Tongue (tissue), 2 donors: ENCODE data around the gene BAIAP2L2. TPM values are rescaled to one million over a fixed set of nuclear protein-coding genes. Genes with fewer than 3 reads are reported as not detected.
A peak's percentile ranks its signal among the peaks of the same experiment; 100 is the strongest.
"Not testable (repeated sequence)": the region's sequence is repeated elsewhere in the genome, so short reads cannot be mapped to it uniquely, and the experiment has no call there.

ENCODE experiments used
- DNase-seq: peaks from one replicate; pipeline ENCODE4 v3.0.0-alpha.2; 2015
- total RNA-seq: library from RNA; depleted of rRNA; stranded (reverse); fragments of >200 nt; gene quantifications from one replicate; pipeline ENCODE4 v1.2.3, GENCODE V29; 2014

BAIAP2L2 gene, protein sequence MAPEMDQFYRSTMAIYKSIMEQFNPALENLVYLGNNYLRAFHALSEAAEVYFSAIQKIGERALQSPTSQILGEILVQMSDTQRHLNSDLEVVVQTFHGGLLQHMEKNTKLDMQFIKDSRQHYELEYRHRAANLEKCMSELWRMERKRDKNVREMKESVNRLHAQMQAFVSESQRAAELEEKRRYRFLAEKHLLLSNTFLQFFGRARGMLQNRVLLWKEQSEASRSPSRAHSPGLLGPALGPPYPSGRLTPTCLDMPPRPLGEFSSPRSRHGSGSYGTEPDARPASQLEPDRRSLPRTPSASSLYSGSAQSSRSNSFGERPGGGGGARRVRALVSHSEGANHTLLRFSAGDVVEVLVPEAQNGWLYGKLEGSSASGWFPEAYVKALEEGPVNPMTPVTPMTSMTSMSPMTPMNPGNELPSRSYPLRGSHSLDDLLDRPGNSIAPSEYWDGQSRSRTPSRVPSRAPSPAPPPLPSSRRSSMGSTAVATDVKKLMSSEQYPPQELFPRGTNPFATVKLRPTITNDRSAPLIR
- not detected for total RNA-seq

DNA sequence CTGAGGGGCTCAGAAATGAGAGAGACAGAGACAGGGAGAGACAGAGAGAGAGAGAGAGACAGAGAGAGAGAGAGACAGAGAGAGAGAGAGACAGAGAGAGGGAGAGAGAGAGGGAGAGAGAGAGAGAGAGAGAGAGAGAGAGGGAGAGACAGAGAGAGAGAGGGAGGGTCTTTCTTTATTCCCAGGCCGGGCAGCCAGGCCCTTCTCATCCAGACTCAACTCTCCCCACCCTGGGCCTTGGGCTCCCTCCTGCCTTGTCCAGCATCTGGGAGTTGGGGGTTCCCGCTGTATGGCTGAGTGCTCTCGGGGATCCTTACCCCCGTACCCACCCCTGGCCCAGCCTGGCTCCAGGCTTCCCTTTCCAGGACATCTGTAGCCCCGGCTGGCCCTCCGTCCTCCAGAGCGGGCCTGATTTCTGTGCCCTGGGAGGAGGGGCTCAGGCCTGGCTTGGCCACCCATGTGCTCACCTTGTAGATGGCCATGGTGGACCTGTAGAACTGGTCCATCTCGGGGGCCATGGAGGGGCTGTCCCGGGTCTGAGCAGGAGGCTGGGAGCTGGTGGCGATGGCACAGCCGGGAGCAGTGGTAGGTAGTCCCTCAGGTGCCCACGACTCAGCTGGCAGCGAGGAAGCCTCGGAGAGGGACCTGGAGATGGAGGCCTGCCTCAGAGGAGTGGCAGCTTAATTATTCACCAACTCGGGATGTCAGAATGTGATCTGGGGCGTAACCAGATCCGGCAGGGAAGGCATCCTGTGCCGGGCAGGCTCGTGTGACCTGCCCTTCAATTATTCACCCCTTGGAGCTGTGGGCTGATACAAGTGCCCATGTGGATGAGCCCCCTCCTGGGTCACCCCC lies at the start of gene BAIAP2L2:
Gene BAIAP2L2, minus strand, starts transcription at position 677 of the 855 bp plus-strand sequence. Its CDS starts 159 bp downstream, at position 518.
- no peak for DNase-seq

DNA sequence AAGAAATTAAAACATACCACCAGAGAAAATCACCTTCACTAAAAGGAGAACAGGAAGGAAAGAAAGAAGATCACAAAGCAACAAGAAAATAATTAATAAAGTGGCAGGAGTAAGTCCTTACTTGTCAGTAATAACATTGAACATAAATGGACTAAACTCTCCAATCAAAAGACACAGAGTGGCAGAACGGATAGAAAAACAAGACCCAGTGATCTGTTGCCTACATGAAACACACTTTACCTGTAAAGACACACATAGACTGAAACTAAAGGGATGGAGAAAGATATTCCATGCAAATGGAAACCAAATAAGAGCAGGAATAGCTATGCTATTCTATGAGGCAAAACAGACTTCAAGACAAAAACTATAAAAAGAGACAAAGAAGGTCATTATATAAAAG lies 45.2 kb upstream of the BAIAP2L2 start:
- DNase-seq = no peak

DNA sequence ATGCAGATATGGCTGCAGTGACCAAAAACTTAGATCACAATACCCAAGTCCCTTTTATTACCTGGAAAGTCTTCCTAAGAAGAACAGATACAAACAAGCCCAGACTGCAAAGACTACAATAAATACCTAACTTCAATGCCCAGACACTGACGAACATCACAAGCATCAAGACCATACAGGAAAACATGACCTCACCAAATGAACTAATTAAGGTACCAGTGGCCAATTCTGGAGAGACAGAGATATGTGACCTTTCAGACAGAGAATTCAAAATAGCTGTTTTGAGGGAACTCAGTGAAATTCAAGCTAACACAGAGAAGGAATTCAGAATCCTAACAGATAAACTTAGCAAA lies 44.1 kb upstream of the BAIAP2L2 start:
- not testable (repeated sequence) for DNase-seq

DNA sequence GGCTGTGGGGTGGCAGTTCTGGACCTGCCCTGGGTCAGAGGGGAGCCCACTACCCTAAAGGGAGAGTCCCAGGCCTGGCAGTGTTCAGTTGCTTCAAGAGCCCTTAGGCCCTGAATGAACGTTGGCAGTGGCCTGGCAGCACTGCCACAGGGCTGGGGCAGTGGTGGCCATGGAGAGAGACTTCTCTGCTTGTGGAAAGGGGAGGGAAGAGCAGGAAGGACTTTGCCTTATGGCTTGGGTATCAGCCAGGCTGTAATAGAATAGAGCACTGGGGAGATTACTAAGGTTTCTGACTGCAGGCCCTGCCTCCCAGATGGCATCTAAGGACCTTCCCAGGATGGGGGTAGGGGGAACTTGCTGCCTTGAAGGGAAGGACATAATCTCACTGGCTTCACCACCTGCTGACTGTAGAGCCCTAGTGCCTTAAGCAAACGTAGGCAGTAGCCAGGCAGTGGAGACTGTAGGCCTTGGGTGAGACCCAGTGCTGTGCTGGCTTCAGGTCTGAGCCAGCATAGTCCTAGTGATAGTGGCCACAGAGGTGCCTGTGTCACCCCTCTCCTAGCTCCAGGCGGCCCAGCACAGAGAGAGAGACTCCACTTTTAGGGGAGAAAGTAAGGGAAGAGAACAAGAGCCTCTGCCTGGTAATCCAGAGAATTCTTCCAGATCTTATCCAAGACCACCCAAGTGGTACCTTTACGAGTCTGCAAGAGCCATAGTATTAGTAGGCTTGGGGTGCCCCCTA lies 43.5 kb upstream of the BAIAP2L2 start:
- peak; percentile 66 for DNase-seq

DNA sequence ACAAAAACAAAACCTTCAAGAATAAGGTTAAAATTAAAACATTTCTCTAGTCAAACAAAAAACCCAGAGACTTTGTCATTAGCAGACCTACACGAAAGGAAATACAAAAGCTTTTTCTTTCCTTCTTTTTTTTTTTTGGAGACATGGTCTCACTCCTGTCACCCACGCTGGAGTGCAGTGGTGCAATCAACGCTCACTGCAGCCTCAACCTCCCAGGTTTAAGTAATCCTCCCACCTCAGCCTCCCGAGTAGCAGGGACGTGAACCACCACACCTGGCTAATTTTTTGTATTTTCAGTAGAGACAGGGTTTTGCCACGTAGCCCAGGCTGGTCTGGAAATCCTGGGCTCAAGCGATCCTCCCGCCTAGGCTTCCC lies 40.6 kb upstream of the BAIAP2L2 start:
- DNase-seq = no peak

DNA sequence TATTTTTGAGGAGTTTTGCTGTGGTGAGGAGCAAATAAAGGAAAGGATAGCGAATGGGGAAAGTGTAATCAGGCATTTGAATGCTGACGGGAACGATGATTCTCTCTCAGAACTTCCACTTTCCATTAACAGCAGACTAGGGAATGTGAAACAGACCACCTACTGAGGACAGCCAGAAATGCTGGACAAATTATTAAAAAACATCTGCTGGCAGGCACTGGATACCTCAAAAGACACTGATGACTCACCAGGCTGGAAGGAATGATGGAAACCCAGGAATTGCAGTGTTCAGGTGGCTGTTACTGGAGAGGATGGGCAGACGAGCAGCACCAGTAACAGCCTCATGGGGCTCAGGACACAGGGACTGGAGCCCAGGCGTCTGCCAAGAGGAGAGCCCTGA lies 37.8 kb upstream of the BAIAP2L2 start:
- no peak for DNase-seq

DNA sequence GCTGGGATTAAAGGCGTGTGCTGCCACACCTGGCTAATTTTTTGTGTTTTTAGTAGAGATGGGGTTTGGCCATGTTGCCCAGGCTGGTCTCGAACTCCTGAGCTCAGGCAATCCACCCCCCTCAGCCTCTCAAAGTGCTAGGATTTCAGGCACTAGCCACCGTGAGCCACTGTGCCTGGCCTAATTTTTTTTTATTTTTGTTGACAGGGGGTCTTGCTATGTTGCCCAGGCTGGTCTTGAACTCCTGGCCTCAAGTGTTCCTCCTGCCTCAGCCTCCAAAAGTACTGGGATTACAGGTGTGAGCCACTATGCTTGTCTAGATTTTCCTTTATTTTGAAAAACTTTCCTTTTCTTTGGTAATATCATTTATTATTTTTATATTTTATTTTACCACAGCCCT lies 35.7 kb upstream of the BAIAP2L2 start:
- not testable (repeated sequence) for DNase-seq

DNA sequence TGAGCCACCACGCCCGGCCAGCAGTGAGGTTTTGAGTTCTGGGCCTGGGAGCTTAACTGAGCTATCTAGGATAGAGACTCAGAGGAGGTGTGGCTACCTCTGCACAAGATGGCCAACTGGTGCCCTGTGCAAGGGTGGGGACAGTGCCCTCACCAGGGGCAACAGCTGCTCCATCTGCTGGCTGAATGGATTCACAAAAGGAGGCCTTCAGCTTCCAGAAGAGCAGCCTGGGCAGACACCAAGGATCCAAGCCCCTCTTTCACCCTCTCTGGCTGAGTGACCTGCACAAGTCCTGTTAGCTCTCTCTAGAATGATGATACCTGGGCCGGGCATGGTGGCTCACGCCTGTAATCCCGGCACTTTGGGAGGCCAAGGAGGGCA lies 33.5 kb upstream of the BAIAP2L2 start:
- DNase-seq = no peak

DNA sequence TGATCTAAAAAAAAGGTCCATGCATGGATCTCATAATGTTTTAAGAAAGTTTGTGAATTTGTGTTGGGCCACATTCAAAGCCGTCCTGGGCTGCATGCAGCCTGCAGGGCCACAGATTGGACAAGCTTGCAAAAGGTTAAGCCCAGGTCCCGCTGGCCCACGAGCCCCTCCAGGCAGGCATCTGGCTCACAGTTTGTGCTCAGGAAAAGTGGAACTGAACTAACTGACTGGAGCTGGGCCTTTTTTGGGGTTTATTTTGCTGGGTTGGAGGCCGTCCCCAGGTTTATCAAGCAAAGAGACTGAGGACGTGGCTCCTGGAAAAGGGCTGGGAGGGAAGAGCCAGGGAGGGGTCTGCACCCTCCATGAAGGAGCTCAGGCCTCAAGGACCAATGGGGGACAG lies 32.1 kb upstream of the BAIAP2L2 start:
- no peak for DNase-seq

DNA sequence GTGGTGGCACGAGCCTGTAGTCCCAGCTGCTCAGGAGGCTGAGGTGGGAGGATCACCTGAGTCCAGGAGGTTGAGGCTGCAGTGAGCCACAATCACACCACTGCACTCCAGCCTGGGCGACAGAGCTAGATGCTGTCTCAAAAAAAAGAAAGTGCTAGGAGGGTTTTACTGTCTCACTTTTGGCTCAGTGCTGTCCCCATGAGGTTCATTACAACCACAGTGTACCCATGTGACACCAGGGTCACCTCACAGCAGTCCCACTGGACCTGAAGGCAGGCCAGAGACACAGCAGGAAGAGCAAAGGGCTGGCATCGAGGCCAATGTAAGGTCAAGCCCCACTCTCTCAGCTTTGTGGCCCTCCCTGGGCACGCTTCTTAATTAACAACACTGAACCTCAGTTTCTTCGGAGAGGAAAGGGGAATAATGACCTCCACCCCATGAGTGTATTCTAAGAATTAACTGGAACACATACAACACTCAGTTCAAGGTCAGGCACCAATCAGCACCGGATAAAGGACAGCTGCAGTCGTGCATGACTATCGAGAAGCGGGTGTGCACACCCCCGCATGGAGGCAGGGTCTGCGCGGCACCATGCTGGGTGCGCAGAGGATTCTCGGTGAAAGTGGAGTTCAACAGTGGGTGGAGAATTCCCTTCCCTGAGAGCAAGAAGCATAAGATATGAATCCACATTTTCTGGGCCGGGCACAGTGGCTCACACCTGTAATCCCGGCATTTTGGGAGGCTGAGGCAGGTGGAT lies 30.9 kb upstream of the BAIAP2L2 start:
- no peak for DNase-seq

DNA sequence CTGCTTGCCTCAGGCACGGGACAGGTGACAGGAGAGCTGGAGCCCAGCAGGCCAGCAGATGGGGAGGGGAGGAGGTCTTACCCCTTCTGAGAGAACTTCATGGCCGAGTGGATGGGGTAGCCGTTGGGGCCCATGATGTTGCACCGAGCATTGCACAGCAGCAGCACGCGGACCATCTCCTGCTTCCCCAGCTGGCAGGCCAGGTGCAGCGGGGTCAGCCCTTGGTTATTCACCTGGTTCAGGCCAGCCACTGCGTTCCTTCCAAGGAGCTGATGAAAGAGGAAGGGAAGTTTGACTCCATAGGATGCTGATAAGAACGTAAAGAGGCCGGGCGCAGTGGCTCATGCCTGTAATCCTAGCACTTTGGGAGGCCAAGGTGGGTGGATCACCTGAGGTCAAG lies 29.4 kb upstream of the BAIAP2L2 start:
- DNase-seq = no peak

DNA sequence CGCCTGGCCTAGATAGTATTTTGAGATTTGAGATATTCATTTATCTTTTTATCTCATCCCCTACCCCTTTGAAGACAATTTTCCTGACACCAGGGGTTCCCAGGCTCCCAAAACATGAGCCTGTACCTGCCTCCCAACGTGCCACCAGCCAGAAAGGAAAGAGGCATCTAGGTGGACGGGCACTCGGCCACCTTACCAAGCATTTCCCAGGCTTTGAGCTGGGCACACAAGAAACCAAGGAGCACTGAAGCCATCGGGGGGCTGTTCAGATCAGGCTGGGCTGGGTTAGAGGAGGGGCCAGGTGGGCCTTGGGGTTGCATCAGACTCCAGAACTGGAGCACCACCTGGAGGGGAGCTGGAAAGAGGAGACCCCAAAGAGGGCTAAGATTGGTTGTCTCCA lies 28.5 kb upstream of the BAIAP2L2 start:
- DNase-seq = no peak

DNA sequence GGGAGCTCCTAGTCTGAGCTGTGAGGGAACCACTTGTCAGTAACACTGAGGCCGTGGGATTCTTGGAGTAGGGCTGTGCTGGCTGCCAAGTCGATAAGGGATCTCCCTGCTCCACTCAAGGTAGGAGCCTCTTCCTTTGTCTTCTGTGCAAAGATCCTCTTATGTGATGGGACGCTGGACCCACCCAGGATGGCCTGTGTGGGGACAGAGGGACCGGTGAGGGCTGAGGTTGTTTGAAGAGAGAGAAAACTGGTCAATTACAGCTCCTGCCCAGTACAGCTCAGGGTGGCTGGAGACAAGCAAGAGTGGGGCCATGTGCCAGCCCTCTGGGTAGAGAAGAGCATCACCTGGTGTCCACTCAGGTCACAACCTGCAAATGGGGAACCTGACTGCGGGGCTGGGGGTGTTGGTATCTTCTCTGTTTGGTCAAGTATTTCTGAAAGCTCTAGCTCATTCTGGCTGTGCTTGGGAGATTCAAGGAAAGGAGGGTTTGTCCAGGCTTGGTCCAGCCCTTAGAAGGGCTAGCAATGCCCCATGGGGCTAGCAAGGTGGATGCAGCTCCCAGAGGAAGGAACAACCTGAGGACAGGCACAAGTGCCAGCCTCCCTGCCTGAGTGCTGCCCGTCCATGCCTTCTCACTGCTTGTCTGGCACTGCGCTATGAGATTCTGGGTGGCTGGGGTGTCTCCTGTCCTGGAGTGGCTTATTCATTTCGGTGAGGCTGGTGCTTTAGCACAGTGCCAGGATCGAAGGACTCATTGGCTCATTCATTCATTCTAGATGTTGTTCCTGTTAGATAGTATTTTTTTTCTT lies 27.6 kb upstream of the BAIAP2L2 start:
- no peak for DNase-seq

DNA sequence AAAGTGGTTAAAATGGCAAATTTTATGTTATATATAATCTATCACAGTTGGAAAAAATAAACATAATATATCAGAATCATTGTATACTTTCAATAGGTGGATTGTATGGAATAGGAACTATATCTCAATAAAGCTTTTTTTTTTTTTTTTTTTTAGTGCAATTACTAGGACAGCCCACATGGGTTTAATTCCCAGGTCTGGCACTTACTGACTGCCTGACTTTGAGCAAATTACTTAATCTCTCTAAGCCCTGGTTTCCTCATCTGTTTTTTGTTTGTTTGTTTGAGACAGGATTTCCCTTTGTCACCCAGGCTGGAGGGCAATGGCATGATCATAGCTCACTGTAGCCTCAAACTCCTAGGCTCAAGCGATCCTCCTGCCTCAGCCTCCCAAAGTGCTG lies 26.1 kb upstream of the BAIAP2L2 start:
- DNase-seq = no peak

DNA sequence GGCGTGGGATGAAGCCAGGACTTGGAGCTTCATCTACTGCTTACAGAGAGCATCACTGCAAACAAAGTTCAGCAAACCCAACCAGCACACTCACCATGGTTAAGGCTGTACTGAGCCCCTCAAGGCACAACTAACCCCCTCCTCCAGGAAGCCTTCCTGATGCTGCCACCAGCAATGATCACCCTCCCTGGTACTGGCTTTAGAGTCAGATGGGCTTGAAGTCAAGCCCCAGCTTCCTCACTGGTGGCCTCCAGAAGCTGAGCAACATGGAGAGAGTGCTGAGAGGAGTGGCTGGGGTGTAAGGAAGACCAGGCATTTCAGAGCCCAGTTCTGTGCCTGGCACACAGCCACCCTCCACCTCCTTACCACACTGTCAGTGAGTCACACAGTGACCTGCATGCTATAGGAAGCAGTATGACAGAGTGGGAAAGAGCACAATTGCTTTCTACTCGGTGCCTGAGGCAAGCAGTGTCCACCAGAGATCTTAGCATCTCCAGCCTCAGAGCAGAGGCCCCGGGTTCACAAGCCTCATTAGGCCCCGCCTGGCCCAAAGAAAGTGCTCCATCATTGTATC lies 24.7 kb upstream of the BAIAP2L2 start:
- no peak for DNase-seq

DNA sequence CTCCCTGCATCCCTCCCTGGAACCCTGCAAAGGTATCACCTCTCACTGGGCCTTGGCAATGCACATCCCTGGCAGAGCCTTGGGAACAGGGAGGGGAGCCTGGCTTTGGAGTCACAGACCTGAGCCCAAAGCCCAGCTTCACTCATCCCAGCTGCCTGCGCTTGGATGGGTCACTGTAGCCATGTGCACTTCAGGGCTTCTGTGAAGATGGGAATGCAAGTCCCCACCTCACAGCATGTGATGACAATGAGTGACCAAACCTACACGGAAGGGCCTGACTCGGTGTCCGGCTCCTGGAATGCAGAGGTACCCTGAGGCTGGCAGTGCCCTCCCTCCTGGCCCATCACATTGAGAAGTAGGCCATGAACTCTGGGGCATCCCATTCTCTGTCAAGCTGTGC lies 22.8 kb upstream of the BAIAP2L2 start:
- DNase-seq = no peak

DNA sequence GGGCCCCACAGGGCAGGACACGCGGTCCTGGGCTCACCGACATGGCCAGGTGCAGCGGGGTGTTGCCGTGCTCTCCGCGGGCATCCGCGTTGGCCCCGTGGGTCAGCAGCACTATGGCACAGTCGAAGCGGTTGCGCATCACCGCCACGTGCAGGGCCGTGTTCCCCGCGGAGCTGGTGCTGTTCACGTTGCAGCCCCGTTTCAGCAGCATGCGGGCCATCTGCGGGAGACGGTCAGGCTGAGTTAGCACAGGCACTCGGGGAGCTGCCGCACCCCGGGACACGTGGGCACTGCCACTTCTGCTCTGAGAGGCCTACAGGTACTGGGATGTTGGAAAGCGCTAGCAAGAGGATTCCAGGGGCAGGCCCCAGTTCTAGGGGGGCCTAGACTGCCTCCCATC lies 22.3 kb upstream of the BAIAP2L2 start:
- DNase-seq = no peak

DNA sequence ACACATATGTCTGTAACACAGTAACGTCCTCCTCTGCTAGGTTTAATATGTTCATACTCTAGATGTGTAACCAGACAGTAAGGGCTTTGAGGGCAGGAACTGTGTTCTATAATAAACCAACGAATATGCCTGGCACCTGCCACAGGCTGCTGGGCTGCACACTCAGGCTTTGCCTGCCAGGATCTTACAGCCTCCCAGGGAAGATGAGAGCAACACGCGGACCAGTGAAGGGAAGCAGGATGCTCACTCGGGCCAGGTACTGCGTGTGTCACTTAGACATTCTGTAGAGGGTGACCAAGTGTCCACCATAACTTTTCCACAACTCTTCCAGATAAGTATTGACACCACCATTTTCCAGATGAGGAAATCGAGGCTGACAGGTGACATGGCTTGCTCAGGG lies 21.7 kb upstream of the BAIAP2L2 start:
- DNase-seq = no peak

DNA sequence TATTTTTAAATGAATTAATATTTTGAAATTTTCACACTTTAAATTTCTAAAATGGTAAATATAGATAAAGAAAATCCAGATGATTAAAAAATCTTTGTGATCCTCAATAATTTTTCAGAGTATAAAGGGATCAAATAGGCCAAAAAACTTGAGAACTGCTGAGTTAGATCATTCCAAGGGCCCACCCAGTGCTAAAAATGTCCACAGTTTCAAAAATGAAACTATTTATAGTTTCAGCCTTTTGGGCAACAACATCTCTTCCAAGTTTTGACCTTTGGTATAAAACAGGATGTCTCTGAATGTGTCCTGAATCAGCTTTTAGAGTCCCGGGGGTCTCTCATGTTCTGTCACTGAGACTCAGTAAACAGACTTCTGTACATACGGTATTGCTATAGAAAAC lies 20.9 kb upstream of the BAIAP2L2 start:
- DNase-seq = no peak

DNA sequence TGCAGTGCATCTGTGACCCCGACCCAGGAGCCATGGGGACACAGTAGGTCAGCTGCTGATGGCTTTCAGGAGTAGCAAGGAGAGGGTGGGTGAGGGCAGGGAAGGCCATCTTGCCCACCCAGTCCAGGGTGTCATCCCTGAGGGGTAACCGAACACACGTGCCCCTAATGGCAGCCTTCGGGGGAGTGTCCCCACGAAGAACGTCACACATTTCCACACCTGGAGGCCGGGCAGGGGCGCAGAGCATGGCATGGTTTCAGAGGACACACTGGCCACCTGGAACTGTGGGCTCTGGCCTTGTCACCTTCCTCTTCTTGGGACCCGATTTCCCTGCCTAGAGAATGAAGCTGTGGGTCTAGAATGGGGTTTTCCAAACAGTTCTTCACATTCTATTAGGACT lies 19.4 kb upstream of the BAIAP2L2 start:
- no peak for DNase-seq

DNA sequence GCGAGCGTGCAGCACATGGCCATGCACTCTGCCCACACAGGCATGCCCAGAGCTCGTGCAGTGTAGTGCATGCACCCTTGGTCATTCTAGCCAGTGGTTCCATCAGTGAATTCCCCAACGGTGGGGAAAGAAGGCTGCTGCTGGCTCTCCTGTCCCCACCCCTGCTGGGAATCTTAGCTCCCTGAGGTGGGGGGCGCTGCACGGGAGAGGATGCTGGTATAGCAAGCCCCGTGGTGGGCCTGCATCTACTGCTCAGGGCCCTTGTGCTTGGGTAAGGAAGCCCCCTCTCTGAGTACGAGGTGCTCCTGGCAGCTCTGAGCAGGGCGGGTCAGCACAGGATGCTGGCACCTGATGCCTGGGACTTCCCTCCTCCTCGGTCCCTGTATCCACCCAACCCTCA lies 18.5 kb upstream of the BAIAP2L2 start:
- DNase-seq = no peak
